ENCODE measurements around the gene SLC25A41. TPM values are rescaled to one million over a fixed set of nuclear protein-coding genes. Genes with fewer than 3 reads are reported as not detected.

Gene SLC25A41
- total and polyA plus RNA-seq, 9 of the 15 experiments (the other 6 are each of a cell fraction or from before 2014, with no cell fraction given), result 0.08 to 4.2 (median 1.6) TPM

DNA sequence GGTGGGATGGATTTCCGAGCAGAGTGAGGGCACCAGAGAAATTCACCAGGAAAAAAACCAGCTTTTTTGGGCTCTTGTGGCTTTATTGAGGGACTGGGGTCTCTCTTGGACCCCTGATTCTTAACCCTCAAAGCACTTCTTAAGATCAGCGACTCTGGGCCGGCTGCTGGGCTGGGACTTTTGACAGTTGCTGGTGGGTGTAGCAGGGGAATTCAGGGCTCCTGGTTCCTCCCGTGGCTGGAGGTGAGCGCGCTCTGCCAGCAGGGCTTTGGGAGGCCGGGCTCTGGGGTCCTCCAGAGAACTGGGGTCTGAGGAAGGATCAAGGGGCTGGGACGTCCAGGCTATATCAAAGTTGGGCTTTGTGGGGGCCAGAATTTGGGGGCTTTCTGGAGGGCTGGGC is 33.8 kb upstream of the SLC25A41 start:
- in situ Hi-C loops (cut with MboI) (no loop called here), intact Hi-C loops (cut with micrococcal nuclease) (no loop called here)
- Histone ChIP-seq H3K4me1 (replicated peaks in 1 of 2; ENCODE audit: control insufficient read depth in 2 of 2, insufficient read depth in 2 of 2, low read length in 2 of 2) (peaks cover under 1 to 28% of the 10 kb centered on the region in 2 experiments; a peak in 3 of 5 replicates), H3K36me3 (ENCODE audit: control insufficient read depth, insufficient read depth, low read length) (no peaks in the 10 kb centered on the region), H4K20me1 (replicated peaks; ENCODE audit: control insufficient read depth, insufficient read depth, low read length) (no peaks in the 10 kb centered on the region), H3K79me2 (ENCODE audit: control insufficient read depth, insufficient read depth, low read length) (no peaks in the 10 kb centered on the region), H3K9me1 (ENCODE audit: control insufficient read depth, insufficient read depth, low read length) (no peaks in the 10 kb centered on the region), H3K27me3 (ENCODE audit: control insufficient read depth in 2 of 2, insufficient read depth in 2 of 2, low read length in 2 of 2) (peaks cover 8 to 21% of the 10 kb centered on the region in 2 experiments), H3K9me3 (replicated peaks; ENCODE audit: control insufficient read depth, insufficient read depth, low read depth, low read length) (no peaks in the 10 kb centered on the region), H3K4me3 (no peak overlapping the region), H2AFZ (ENCODE audit: low read depth, low read length) (no peak overlapping the region), H3K27ac (ENCODE audit: extremely low read depth, low read depth, low read length) (no peak overlapping the region), H3K9ac (ENCODE audit: insufficient read depth in 1 of 2, low read depth in 2 of 2, low read length in 2 of 2) (no peak overlapping the region), H3K4me2 (ENCODE audit: insufficient read depth, low read length) (no peak overlapping the region)
- no TSS peak for BruUV-seq (replicated peaks)
- ChIA-PET CTCF (ENCODE audit: low intra/inter-chr PET ratio) (interaction anchor here (0.7 kb wide), 1 partner anchor 249 kb away, joined by 3 read pairs; no protein-coding TSS in a partner anchor), POLR2A (interaction anchor here (0.9 kb wide), 2 partner anchors 9 to 31 kb away, joined by 3 to 4 read pairs; no protein-coding TSS in a partner anchor)
- DNase-seq (ENCODE audit: extremely low read depth in 1 of 4, low spot score in 3 of 4) (peak in 1 of 4 experiments; percentile 4), ATAC-seq (no peak), FAIRE-seq (no peak)
- no peak for TF ChIP-seq RB1 (IDR thresholded peaks at IDR 0.05; ENCODE audit: low read depth)
- no peak for TF ChIP-seq CCAR2 (IDR thresholded peaks at IDR 0.05; ENCODE audit: low read depth, low read length)
- TF ChIP-seq, protein P1, sequence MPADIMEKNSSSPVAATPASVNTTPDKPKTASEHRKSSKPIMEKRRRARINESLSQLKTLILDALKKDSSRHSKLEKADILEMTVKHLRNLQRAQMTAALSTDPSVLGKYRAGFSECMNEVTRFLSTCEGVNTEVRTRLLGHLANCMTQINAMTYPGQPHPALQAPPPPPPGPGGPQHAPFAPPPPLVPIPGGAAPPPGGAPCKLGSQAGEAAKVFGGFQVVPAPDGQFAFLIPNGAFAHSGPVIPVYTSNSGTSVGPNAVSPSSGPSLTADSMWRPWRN (IDR thresholded peaks at IDR 0.05; ENCODE audit: low read depth), result no peak
- TF ChIP-seq MCM5 (IDR thresholded peaks at IDR 0.05; ENCODE audit: low read depth), result no peak
- TF ChIP-seq, protein P2, sequence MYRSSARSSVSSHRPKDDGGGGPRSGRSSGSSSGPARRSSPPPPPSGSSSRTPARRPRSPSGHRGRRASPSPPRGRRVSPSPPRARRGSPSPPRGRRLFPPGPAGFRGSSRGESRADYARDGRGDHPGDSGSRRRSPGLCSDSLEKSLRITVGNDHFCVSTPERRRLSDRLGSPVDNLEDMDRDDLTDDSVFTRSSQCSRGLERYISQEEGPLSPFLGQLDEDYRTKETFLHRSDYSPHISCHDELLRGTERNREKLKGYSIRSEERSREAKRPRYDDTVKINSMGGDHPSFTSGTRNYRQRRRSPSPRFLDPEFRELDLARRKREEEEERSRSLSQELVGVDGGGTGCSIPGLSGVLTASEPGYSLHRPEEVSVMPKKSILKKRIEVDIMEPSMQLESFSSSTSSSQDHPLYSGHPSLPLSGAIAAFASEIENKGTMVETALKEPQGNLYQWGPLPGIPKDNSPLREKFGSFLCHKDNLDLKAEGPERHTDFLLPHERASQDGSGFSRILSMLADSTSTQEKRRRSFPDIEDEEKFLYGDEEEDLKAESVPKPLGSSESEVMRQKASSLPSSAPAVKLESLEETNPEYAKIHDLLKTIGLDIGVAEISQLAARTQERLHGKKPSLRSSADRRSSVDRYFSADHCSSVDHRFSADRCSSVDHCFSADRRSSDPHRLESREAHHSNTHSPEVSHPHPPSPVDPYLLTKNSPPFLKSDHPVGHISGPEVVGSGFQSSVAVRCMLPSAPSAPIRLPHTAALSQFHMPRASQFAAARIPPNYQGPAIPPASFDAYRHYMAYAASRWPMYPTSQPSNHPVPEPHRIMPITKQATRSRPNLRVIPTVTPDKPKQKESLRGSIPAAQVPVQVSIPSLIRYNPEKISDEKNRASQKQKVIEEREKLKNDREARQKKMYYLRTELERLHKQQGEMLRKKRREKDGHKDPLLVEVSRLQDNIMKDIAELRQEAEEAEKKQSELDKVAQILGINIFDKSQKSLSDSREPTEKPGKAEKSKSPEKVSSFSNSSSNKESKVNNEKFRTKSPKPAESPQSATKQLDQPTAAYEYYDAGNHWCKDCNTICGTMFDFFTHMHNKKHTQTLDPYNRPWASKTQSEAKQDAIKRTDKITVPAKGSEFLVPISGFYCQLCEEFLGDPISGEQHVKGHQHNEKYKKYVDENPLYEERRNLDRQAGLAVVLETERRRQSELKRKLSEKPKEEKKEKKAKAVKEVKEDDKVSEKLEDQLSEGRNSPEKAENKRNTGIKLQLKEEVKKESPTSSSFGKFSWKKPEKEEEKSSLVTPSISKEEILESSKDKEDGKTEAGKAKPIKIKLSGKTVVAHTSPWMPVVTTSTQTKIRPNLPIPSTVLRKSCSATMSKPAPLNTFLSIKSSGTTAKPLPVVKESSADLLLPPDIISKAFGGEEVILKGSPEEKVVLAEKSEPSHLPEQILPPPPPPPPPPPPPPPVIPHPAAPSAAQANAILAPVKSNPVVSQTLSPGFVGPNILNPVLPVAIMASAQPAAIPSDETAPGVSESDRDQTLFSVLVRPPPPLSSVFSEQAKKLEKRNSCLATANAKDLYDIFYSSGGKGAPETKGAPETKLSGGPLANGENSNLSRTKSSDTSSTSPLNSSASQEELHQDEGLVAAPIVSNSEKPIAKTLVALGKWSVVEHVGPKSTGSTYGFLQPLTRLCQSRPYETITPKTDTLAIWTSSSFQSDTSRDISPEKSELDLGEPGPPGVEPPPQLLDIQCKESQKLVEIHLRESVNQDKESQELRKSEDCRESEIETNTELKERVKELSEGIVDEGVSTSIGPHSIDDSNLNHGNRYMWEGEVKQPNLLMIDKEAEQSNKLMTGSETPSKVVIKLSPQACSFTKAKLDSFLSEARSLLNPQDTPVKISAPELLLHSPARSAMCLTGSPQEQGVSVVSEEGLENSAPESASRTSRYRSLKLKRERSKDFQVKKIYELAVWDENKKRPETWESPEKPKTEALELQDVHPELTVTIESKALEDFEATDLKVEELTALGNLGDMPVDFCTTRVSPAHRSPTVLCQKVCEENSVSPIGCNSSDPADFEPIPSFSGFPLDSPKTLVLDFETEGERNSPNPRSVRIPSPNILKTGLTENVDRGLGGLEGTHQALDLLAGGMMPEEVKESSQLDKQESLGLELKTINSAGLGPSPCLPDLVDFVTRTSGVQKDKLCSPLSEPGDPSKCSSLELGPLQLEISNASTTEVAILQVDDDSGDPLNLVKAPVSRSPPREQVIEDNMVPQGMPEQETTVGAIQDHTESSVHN (IDR thresholded peaks at IDR 0.05; ENCODE audit: borderline replicate concordance in 1 of 2, low read depth in 1 of 2), result no peak
- TF ChIP-seq NONO (IDR thresholded peaks at IDR 0.05; ENCODE audit: low read depth in 2 of 2, low read length in 1 of 2), result no peak
- WGBS (ENCODE audit: insufficient coverage, low coverage, missing lambda C conversion rate), result 19% methylated on average over 8 of the region's 8 CpGs
